ENCODE results near the gene ABL2.

- TF ChIP-seq, protein P1, sequence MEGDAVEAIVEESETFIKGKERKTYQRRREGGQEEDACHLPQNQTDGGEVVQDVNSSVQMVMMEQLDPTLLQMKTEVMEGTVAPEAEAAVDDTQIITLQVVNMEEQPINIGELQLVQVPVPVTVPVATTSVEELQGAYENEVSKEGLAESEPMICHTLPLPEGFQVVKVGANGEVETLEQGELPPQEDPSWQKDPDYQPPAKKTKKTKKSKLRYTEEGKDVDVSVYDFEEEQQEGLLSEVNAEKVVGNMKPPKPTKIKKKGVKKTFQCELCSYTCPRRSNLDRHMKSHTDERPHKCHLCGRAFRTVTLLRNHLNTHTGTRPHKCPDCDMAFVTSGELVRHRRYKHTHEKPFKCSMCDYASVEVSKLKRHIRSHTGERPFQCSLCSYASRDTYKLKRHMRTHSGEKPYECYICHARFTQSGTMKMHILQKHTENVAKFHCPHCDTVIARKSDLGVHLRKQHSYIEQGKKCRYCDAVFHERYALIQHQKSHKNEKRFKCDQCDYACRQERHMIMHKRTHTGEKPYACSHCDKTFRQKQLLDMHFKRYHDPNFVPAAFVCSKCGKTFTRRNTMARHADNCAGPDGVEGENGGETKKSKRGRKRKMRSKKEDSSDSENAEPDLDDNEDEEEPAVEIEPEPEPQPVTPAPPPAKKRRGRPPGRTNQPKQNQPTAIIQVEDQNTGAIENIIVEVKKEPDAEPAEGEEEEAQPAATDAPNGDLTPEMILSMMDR (IDR thresholded peaks at IDR 0.05), result no peak
- no peak for TF ChIP-seq POLR2AphosphoS5 (IDR thresholded peaks at IDR 0.05)
- TF ChIP-seq EP300 (IDR thresholded peaks at IDR 0.05), result no peak
- no peak for TF ChIP-seq POLR2A (IDR thresholded peaks at IDR 0.05; ENCODE audit: low read depth)
Measured at GRCh38 chr1:179166663-179167417, 62.6 kb downstream of the ABL2 start.
